ENCODE measurements around the gene RAB3D. TPM values are rescaled to one million over a fixed set of nuclear protein-coding genes. Genes with fewer than 3 reads are reported as not detected.

RAB3D gene
- total RNA-seq, 4 donors from 2014 or later, result 8.0 to 13.4 (median 11.5) TPM

GRCh38 chr19:11281356-11282049 lies 58.0 kb downstream of the RAB3D start:
- TF ChIP-seq CTCF (IDR thresholded peaks at IDR 0.05; ENCODE audit: low read depth), result no peak

GRCh38 chr19:11279505-11280236 lies 59.8 kb downstream of the RAB3D start:
- no peak for TF ChIP-seq CTCF (IDR thresholded peaks at IDR 0.05; ENCODE audit: low read depth)

GRCh38 chr19:11278670-11279069 lies 60.8 kb downstream of the RAB3D start:
- no peak for TF ChIP-seq CTCF (IDR thresholded peaks at IDR 0.05; ENCODE audit: low read depth)

GRCh38 chr19:11274533-11275086 lies 64.8 kb downstream of the RAB3D start:
- TF ChIP-seq CTCF (IDR thresholded peaks at IDR 0.05; ENCODE audit: low read depth), result no peak

GRCh38 chr19:11273989-11274388 lies 65.5 kb downstream of the RAB3D start:
- no peak for TF ChIP-seq CTCF (IDR thresholded peaks at IDR 0.05; ENCODE audit: low read depth)

GRCh38 chr19:11273296-11273695 lies 66.2 kb downstream of the RAB3D start:
- TF ChIP-seq CTCF (IDR thresholded peaks at IDR 0.05; ENCODE audit: low read depth), result no peak

Other genes with a start within 250 kb of the RAB3D start
- gene SPC24, start 183.9 kb downstream of the RAB3D start, total RNA-seq, result 1 to 10 TPM; 1.3 to 5.1 (median 4.2) TPM
- gene KANK2, start 142.1 kb downstream of the RAB3D start, total RNA-seq, result 100 to 1,000 TPM; 156 to 414 (median 327) TPM
- 10 to 100 TPM in 2 of 4 donors, 1 to 10 TPM in 2; 1.9 to 27.7 (median 14.8) TPM for gene ANGPTL8, start 100.0 kb downstream of the RAB3D start, total RNA-seq
- gene DOCK6, start 77.1 kb downstream of the RAB3D start, total RNA-seq, result 100 to 1,000 TPM in 1 of 4 donors, 10 to 100 TPM in 3; 28.4 to 149 (median 40.6) TPM
- gene TSPAN16, start 43.5 kb downstream of the RAB3D start, total RNA-seq, result not detected
- gene TMEM205, start 6.6 kb upstream of the RAB3D start, total RNA-seq, result 100 to 1,000 TPM; 154 to 170 (median 160) TPM
- gene CCDC159, start 6.9 kb upstream of the RAB3D start, total RNA-seq, result 10 to 100 TPM in 3 of 4 donors, 1 to 10 TPM in 1; 4.6 to 33.2 (median 15.7) TPM
- gene PLPPR2, start 15.8 kb upstream of the RAB3D start, total RNA-seq, result 10 to 100 TPM in 2 of 4 donors, 1 to 10 TPM in 2; 4.2 to 19.6 (median 9.3) TPM
- 1 to 10 TPM in 2 of 4 donors, under 1 TPM in 1, not detected in 1; 0.66 to 3.0 (median 1.0) TPM for gene SWSAP1, start 35.0 kb upstream of the RAB3D start, total RNA-seq
- 1 to 10 TPM; 1.5 to 8.1 (median 5.0) TPM for gene EPOR, start 44.7 kb upstream of the RAB3D start, total RNA-seq
- gene RGL3, start 79.7 kb upstream of the RAB3D start, total RNA-seq, result 10 to 100 TPM in 1 of 4 donors, 1 to 10 TPM in 3; 4.7 to 17.5 (median 6.1) TPM
- under 1 TPM in 2 of 4 donors, not detected in 2; 0.17 to 0.33 TPM for gene ODAD3, start 95.5 kb upstream of the RAB3D start, total RNA-seq
- 100 to 1,000 TPM in 1 of 4 donors, 10 to 100 TPM in 3; 45.0 to 109 (median 76.1) TPM for gene PRKCSH, start 96.0 kb upstream of the RAB3D start, total RNA-seq
- not detected for gene ELAVL3, start 141.4 kb upstream of the RAB3D start, total RNA-seq
- 1 to 10 TPM in 3 of 4 donors, under 1 TPM in 1; 0.98 to 4.7 (median 3.4) TPM for gene ZNF653, start 166.2 kb upstream of the RAB3D start, total RNA-seq
- 10 to 100 TPM; 25.3 to 47.6 (median 35.7) TPM for gene ECSIT, start 189.5 kb upstream of the RAB3D start, total RNA-seq
- 1 to 10 TPM; 2.7 to 9.3 (median 5.2) TPM for gene CNN1, start 199.2 kb upstream of the RAB3D start, total RNA-seq
- 10 to 100 TPM; 19.9 to 29.2 (median 27.4) TPM for gene ELOF1, start 219.6 kb upstream of the RAB3D start, total RNA-seq
- gene ACP5, start 238.0 kb upstream of the RAB3D start, total RNA-seq, result 100 to 1,000 TPM in 1 of 4 donors, 10 to 100 TPM in 3; 38.2 to 474 (median 69.0) TPM